GM19395 (cell line): Measurements from ENCODE around the gene ARMC12.
"Not testable (repeated sequence)": the region's sequence is repeated elsewhere in the genome, so short reads cannot be mapped to it uniquely, and the experiment has no call there.

ENCODE experiments used
- ATAC-seq: cut with Tn5 transposase; IDR thresholded peaks from one replicate; pipeline ENCODE4 v1.9.1; 2021; ENCODE audit warnings: mild to moderate bottlenecking, moderate library complexity; ENCODE audit not compliant: unreplicated experiment

Gene ARMC12

DNA sequence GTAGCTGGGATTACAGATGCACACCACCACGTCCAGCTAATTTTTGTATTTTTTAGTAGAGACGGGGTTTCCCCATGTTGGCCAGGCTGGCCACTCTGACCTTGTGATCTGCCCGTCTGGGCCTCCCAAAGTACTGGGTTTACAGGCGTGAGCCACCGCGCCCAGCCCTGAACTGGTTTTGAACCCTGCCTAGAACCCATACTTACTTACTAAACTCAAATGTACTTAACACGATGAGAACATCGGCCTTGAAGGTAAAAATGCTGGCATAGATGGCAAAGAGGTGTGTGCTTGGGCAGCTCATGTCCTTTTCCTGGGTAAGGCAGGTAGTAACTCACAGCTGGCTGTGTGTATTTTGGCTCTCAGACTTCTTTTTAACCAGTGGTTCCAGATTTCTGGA is 3.2 kb upstream of the ARMC12 start:
- ATAC-seq, result no peak

GRCh38 chr6:35734319-35734718 is 2.5 kb upstream of the ARMC12 start:
- not testable (repeated sequence) for ATAC-seq

DNA sequence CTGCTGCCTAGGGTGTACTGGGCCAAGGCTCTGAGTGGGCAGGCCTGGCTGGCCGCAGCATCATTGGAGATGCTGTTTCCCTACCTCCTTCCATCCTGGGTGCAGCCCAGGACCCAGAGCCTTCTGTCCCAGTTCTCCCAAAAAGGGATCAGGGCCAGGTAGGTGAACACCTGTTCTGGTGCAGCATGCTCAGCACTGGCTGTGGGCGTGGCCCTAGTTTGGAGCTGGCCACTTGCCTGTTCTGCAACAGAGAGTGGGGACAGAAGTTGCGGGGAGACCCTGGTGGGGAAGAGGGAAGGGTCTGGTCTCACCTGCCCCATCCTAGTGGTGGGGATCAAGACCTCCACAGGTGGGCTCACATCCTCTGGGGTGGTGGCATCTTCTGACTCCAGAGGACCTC is 1.4 kb upstream of the ARMC12 start:
- no peak for ATAC-seq

- no peak for ATAC-seq
Observed at GRCh38 chr6:35736253-35736894, 458 bp upstream of the ARMC12 start.

GRCh38 chr6:35737413-35738211 is 780 bp downstream of the ARMC12 start:
- ATAC-seq, result no peak

- ATAC-seq, result no peak
Observed at GRCh38 chr6:35739645-35740524, 3.1 kb downstream of the ARMC12 start.

DNA sequence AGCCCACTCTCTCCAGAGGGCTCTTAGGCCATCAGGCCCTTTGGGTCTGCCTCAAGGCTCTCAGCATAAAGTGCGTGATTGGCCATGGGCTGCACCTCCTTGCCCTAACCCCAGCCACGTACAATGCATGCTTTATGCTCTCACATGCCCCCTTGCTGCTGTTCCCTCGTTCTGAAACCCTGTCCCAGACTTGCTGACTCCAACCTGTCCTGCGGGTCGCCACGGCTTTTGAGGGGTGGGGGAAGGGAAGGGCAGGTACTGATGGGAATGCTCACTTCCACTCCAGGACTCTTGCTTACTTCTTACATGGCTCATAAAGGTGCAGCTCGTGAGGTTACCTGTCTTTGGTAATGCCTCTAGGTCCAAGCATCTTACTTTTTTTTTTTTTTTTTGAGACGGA is 6.0 kb downstream of the ARMC12 start:
- ATAC-seq, result no peak

DNA sequence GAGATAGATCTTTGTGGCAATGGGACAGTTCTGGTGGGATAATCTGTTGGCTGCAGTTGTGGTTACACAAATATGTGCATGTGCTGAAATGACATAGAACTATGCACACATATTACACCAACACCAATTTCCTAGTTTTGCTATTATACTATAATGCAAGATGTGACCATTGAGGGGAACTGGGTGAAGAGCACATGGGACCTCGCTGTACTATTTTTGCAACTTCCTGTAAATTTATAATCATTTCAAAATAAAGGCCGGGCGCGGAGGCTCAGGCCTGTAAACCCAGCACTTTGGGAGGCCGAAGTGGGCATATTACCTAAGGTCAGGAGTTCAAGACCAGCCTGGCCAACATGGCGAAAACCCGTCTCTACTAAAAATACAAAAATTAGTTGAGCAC is 8.7 kb downstream of the ARMC12 start:
- ATAC-seq, result no peak

DNA sequence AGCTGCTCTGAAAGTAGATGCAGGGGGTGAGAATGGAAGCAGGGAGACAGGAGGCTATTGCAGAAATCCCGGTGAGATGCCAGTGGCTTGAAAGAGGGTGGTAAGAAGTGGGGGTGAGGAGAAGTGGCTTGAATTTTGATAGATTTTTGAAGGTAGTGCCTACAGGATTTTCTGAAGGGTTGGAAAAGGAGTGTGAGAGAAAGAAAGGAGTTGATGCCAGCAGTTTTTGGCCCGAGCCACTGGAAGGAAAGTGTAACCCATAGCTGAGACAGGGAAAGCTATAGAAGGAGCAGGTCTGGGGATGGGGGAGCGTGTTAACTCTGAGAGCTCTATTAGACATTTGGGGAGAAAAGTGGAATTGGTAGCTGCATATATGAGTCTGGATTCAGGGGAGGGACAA is 9.7 kb downstream of the ARMC12 start:
- ATAC-seq, result no peak

GRCh38 chr6:35747877-35748276 is 11.0 kb downstream of the ARMC12 start:
- ATAC-seq, result no peak

DNA sequence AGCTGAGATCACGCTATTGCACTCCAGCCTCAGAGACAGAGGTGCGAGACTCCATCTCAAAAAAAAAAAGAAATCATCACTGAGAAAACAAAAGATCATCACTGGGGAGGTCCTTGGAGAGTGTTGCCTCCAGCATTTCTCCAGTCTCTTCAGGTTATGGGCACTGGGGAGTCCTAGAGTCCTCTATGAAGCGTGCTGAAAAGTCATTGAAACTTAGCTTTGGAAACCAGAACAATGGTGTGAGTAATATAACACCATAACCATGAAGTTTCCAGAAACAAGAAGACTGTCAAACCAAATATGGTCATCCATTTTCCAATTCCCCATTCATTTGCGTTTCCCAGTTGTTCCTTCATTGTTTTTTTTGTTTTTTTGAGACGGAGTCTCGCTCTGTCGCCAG is 13.7 kb downstream of the ARMC12 start:
- ATAC-seq, result no peak

DNA sequence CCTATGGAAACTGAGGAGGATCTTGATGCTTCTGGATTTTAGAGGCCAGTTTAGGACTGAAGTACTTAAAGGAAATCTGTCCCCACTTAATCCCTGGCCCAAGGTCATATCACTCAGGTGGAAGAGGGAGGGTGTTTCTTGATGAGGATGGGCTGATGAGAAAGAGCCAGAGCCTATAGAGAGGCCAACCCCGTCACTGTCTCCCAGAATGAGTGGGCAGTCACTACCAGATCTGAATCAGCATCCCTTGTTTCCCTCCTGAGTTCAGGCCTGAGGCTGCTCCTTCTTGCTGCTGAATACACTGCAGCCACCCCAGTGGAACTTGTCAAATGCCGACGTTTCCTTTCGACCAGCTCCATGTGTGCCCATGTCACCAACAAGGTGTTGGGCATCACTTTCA is 14.8 kb downstream of the ARMC12 start:
- no peak for ATAC-seq

DNA sequence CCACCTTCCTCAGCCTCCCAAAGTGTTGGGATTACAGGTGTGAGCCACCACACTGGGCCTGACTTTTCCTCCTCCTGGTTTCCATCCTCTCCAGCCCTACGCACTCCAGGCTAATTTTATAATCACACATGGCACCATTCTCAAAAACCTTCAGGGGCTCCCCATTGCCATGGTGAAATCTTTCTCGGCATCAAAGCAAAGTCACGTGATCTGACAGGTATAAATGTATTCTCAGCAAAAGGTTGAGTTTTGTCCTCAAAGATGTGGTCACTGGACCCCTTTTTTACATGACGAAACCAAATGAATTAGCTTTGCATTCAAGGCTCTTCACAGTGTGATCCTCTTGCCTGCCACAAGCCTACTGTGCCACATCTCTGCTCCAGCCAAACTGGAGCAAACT is 15.5 kb downstream of the ARMC12 start:
- ATAC-seq, result no peak

- ATAC-seq, result no peak
Observed at GRCh38 chr6:35754452-35755277, 17.8 kb downstream of the ARMC12 start.

- ATAC-seq, result no peak
Observed at GRCh38 chr6:35755278-35755924, 18.6 kb downstream of the ARMC12 start.

DNA sequence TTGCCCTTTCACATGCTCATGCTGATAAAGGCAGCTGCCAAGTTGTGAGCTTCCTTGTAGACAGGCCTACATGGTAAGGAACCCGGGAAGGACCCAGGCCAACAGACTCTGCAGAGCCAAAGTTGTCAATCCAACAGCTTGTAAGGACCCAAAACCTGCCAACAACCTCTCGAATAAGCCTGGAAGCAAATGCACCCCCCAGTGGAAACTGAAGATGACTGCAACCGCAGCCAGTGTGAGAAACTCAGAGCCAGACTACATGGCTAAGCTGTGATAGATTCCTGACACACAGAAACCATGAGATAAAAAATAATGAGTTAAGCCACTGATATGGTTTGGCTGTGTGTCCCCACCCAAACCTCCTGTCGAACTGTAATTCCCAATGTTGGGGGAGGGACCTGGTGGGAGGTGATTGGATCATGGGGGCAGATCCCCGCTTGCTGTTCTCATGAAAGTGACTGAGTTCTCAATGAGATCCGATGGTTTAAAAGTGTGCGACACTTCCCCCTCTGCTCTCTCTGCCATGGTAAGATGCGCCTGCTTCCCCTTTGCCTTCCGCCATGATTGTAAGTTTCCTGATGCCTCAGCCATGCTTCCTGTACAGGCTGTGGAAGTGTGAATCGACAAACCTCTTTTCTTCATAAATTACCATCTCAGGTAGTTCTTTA is 20.8 kb downstream of the ARMC12 start:
- no peak for ATAC-seq

DNA sequence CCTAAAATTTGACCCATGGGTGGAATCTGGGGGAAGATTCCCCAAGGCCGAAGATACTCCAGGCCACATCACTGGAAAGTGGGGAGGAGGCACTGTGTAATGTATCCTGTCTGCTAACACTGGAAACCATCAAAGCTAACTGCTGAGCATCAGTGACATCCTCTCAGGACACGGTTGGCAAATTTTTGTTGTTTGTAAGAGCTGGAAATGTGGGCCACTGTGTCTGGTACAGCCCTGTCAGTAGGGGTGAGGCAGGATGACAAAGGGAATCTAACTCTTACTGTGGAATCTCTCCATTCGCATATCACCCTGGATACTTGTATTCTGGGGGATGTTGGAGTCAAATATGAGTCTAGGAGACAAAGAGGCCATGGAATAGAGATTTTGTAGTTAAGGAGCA is 22.6 kb downstream of the ARMC12 start:
- no peak for ATAC-seq

GRCh38 chr6:35765739-35766138 is 28.9 kb downstream of the ARMC12 start:
- no peak for ATAC-seq

DNA sequence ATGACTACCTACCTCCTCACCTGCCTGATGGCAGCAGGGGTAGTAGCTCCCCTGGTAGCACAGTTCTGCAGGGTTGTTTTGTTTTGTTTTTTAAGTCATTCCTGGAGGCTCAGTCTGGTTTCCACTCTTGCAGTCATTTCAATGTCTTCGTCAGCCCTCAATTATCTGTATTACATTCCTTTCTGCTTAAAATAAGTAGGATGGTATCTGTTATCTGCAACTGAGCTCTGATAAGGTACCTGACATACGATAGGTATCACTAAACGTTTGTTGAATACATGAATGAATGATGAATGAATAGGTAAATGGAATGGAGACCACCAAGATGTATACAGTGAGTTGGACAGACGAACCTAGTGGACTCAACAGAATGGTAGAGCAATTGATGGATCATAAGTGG is 32.4 kb downstream of the ARMC12 start:
- ATAC-seq, result no peak

DNA sequence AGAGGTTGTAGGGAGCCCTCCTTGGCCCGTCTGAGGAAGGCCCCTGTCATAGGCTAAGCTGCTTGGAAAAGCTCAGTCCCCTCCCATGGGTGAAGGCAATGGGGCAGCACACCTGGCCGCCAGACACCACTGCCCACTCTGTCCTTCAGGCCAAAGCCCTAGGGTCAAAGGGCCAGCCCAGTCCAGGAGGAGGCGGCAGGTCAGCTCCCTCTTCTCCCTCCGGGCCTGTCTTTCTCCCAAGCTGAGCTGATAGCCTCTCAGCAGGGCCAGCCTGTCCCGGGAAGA is 34.5 kb downstream of the ARMC12 start:
- no peak for ATAC-seq
